ENCODE results near the gene ZNF334.

The ZNF334 gene

GRCh38 chr20:46461808-46462207 is 51.6 kb downstream of the ZNF334 start:
- H3K9me3 ChIP-seq (ENCODE audit: control insufficient read depth in 1 of 2, low read length in 2 of 2), result no peaks in the 10 kb centered on the region
- peaks cover 3 to 10% of the 10 kb centered on the region in 2 donors for H3K27me3 ChIP-seq (ENCODE audit: control insufficient read depth in 1 of 2, insufficient read depth in 2 of 2, low read length in 2 of 2)
- H3K4me1 ChIP-seq (ENCODE audit: control insufficient read depth in 1 of 2, insufficient read depth in 2 of 2, low read length in 2 of 2), result no peaks in the 10 kb centered on the region
- H3K27ac ChIP-seq (ENCODE audit: low read depth, low read length), result no peak overlapping the region
- H3K36me3 ChIP-seq (ENCODE audit: control insufficient read depth in 1 of 2, insufficient read depth in 2 of 2, low read length in 2 of 2), result no peaks in the 10 kb centered on the region
- no peak overlapping the region for H3K4me3 ChIP-seq (ENCODE audit: low read depth in 1 of 2, low read length in 2 of 2)
- H3K9ac ChIP-seq (ENCODE audit: low read depth in 1 of 2, low read length in 2 of 2), result no peak overlapping the region

GRCh38 chr20:46458866-46459750 is 54.3 kb downstream of the ZNF334 start:
- H3K4me1 ChIP-seq (ENCODE audit: control insufficient read depth in 1 of 2, insufficient read depth in 2 of 2, low read length in 2 of 2), result no peaks in the 10 kb centered on the region
- no peak overlapping the region for H3K9ac ChIP-seq (ENCODE audit: low read depth in 1 of 2, low read length in 2 of 2)
- H3K27ac ChIP-seq (ENCODE audit: low read depth, low read length), result no peak overlapping the region
- peaks cover 3 to 10% of the 10 kb centered on the region in 2 donors for H3K27me3 ChIP-seq (ENCODE audit: control insufficient read depth in 1 of 2, insufficient read depth in 2 of 2, low read length in 2 of 2)
- no peaks in the 10 kb centered on the region for H3K36me3 ChIP-seq (ENCODE audit: control insufficient read depth in 1 of 2, insufficient read depth in 2 of 2, low read length in 2 of 2)
- no peaks in the 10 kb centered on the region for H3K9me3 ChIP-seq (ENCODE audit: control insufficient read depth in 1 of 2, low read length in 2 of 2)
- peak overlapping the region in 1 of 2 donors; percentile 44 for H3K4me3 ChIP-seq (ENCODE audit: low read depth in 1 of 2, low read length in 2 of 2)

- no peaks in the 10 kb centered on the region for H3K36me3 ChIP-seq (ENCODE audit: control insufficient read depth in 1 of 2, insufficient read depth in 2 of 2, low read length in 2 of 2)
- no peak overlapping the region for H3K9ac ChIP-seq (ENCODE audit: low read depth in 1 of 2, low read length in 2 of 2)
Observed at GRCh38 chr20:46456255-46457028, 56.9 kb downstream of the ZNF334 start.

GRCh38 chr20:46455729-46456128 is 57.6 kb downstream of the ZNF334 start:
- Histone ChIP-seq H3K27ac (ENCODE audit: low read depth, low read length) (no peak overlapping the region), H3K9me3 (ENCODE audit: control insufficient read depth in 1 of 2, low read length in 2 of 2) (no peaks in the 10 kb centered on the region), H3K4me3 (ENCODE audit: low read depth in 1 of 2, low read length in 2 of 2) (no peak overlapping the region), H3K9ac (ENCODE audit: low read depth in 1 of 2, low read length in 2 of 2) (no peak overlapping the region), H3K36me3 (ENCODE audit: control insufficient read depth in 1 of 2, insufficient read depth in 2 of 2, low read length in 2 of 2) (no peaks in the 10 kb centered on the region), H3K4me1 (ENCODE audit: control insufficient read depth in 1 of 2, insufficient read depth in 2 of 2, low read length in 2 of 2) (no peaks in the 10 kb centered on the region), H3K27me3 (ENCODE audit: control insufficient read depth in 1 of 2, insufficient read depth in 2 of 2, low read length in 2 of 2) (peaks cover 3 to 10% of the 10 kb centered on the region in 2 donors)

More at GRCh38 chr20:46456255-46457028, 56.9 kb downstream of the ZNF334 start:
- Histone ChIP-seq H3K9me3 (ENCODE audit: control insufficient read depth in 1 of 2, low read length in 2 of 2) (no peaks in the 10 kb centered on the region), H3K27ac (ENCODE audit: low read depth, low read length) (no peak overlapping the region), H3K4me3 (ENCODE audit: low read depth in 1 of 2, low read length in 2 of 2) (no peak overlapping the region), H3K4me1 (ENCODE audit: control insufficient read depth in 1 of 2, insufficient read depth in 2 of 2, low read length in 2 of 2) (no peaks in the 10 kb centered on the region), H3K27me3 (ENCODE audit: control insufficient read depth in 1 of 2, insufficient read depth in 2 of 2, low read length in 2 of 2) (peaks cover 3 to 10% of the 10 kb centered on the region in 2 donors)

Measured in duodenal mucosa (tissue), 2 donors.